GM10248 (cell line): ENCODE data around the gene GAST.
A peak's percentile ranks its signal among the peaks of the same experiment; 100 is the strongest.

Source experiments
- CTCF ChIA-PET: fragments of 300-600 bp; sonication (Branson Sonifier 250); formaldehyde crosslinking; extraction: SDS; loops from one replicate; lab custom pipeline; 2021; ENCODE audit warnings: antibody characterized with exemption; lab: Yijun Ruan, JAX
- POLR2A ChIA-PET: fragments of 350-650 bp; sonication (Branson Sonifier 250); formaldehyde crosslinking; extraction: SDS; loops from one replicate; lab custom pipeline; 2020; ENCODE audit warnings: antibody characterized with exemption; lab: Yijun Ruan, JAX
- DNase-seq: peaks from one replicate; pipeline ENCODE4 v3.0.0; 2012; ENCODE audit errors: extremely low spot score
- CTCF ChIP-seq: IDR thresholded peaks from 2 replicates; pipeline ENCODE4 v1.5.1; 2012; ENCODE audit warnings: mild to moderate bottlenecking, low read depth; ENCODE audit errors: extremely low read depth, missing control alignments, control extremely low read depth

Gene GAST

GRCh38 chr17:41711669-41712400 lies at the start of gene GAST:
Gene GAST, plus strand, starts transcription at chr17:41712331. Its CDS starts 3,106 bp downstream, at chr17:41715437.
- ChIA-PET CTCF (interaction anchor here (1.4 to 1.7 kb wide), 2 partner anchors 11 to 16 kb away, joined by 4 to 6 read pairs; no protein-coding TSS in a partner anchor), POLR2A (no interaction called here)
- TF ChIP-seq CTCF, result no peak
- no peak for DNase-seq

- CTCF ChIA-PET, result interaction anchor here (0.7 to 16.0 kb wide), 50 partner anchors 10 to 1130 kb away, joined by 3 to 533 read pairs (median 6); partner anchors contain the start of genes EIF1, JUP, KRT15 and KRT9
- TF ChIP-seq CTCF, result no peak
- DNase-seq, result no peak
- POLR2A ChIA-PET, result interaction anchor here (0.6 to 1.5 kb wide), 3 partner anchors 15 to 1361 kb away, joined by 3 to 4 read pairs (median 4); no protein-coding TSS in a partner anchor
These were observed 48.5 kb upstream of the GAST start for GRCh38 chr17:41663451-41664171.

- TF ChIP-seq CTCF, result no peak
- POLR2A ChIA-PET, result no interaction called here
These were observed 48.0 kb upstream of the GAST start for GRCh38 chr17:41664172-41664457.

GRCh38 chr17:41664587-41665565 lies 47.3 kb upstream of the GAST start:
- POLR2A ChIA-PET, result interaction anchor here (0.6 to 2.2 kb wide), 4 partner anchors 14 to 28 kb away, joined by 3 to 23 read pairs (median 6); partner anchors contain the start of gene EIF1
- CTCF ChIA-PET, result interaction anchor here (0.6 to 16.0 kb wide), 38 partner anchors 14 to 1341 kb away, joined by 3 to 533 read pairs (median 5); partner anchors contain the start of genes EIF1 and SMARCE1
- no peak for TF ChIP-seq CTCF
- no peak for DNase-seq

More at GRCh38 chr17:41664172-41664457, 48.0 kb upstream of the GAST start:
- no peak for DNase-seq
- CTCF ChIA-PET, result interaction anchor here (1.5 to 16.0 kb wide), 12 partner anchors 12 to 1044 kb away, joined by 3 to 533 read pairs (median 22); partner anchors contain the start of genes EIF1 and SMARCE1

- ChIA-PET POLR2A (interaction anchor here (0.6 to 2.2 kb wide), 4 partner anchors 13 to 27 kb away, joined by 3 to 23 read pairs (median 6); partner anchors contain the start of gene EIF1), CTCF (interaction anchor here (0.6 to 16.0 kb wide), 36 partner anchors 14 to 1342 kb away, joined by 3 to 533 read pairs (median 4); partner anchors contain the start of genes EIF1 and SMARCE1)
- DNase-seq, result peak; percentile 93
- peak; percentile 95 for TF ChIP-seq CTCF
These were observed 46.4 kb upstream of the GAST start for GRCh38 chr17:41665566-41666236.
